Tibial nerve (tissue), 4 donors: ENCODE measurements around the gene MAP3K4. TPM values are rescaled to one million over a fixed set of nuclear protein-coding genes. Genes with fewer than 3 reads are reported as not detected.

Experiments
- DNase-seq, 2 donors: peaks; one replicate each; pipeline ENCODE4 v3.0.0-alpha.2; 2019; ENCODE audit warnings: low spot score in 2 of 2
- H3K27ac ChIP-seq, 4 donors: fragments of 200-600 bp; sonication (generic) in 3 of 4; one replicate each; pipeline ENCODE4 v1.5.1; 2017 to 2019; ENCODE audit warnings: mild to moderate bottlenecking in 1 of 4
- H3K27me3 ChIP-seq, 2 donors: fragments of 200-600 bp; sonication (generic) in 1 of 2; one replicate each; pipeline versions ENCODE4 v1.5.1 to v1.6.0; 2017 to 2019
- H3K36me3 ChIP-seq, 3 donors: fragments of 200-600 bp; sonication (generic); one replicate each; pipeline ENCODE4 v1.5.1; 2018 to 2019
- H3K4me1 ChIP-seq, 4 donors: fragments of 200-600 bp; sonication (generic) in 3 of 4; one replicate each; pipeline ENCODE4 v1.5.1; 2017 to 2019
- H3K4me3 ChIP-seq, 4 donors: fragments of 200-600 bp; sonication (generic) in 3 of 4; one replicate each; pipeline ENCODE4 v1.5.1; 2017 to 2019; ENCODE audit warnings: mild to moderate bottlenecking in 1 of 4, moderate library complexity in 1 of 4
- H3K9me3 ChIP-seq, 4 donors: fragments of 200-600 bp; sonication (generic) in 3 of 4; one replicate each; pipeline ENCODE4 v1.5.1; 2017 to 2019
- EP300 ChIP-seq, 2 donors: sonication (generic); formaldehyde crosslinking; IDR thresholded peaks; one replicate each; pipeline ENCODE4 v1.6.1; 2017; ENCODE audit warnings: antibody characterized with exemption in 2 of 2, mild to moderate bottlenecking in 1 of 2
- POLR2A ChIP-seq, 2 donors: fragments of 450-650 bp; IDR thresholded peaks; one replicate each; pipeline ENCODE4 v1.6.1; 2017; ENCODE audit warnings: antibody characterized with exemption in 2 of 2, mild to moderate bottlenecking in 2 of 2, moderate library complexity in 2 of 2
- WGBS, 2 donors: methylation state at CpG; one replicate each; pipeline ENCODE4 v1.1.5; 2018; 5-methylcytosine and 5-hydroxymethylcytosine counted together
- total RNA-seq, 4 donors: library from RNA; depleted of rRNA; stranded (reverse); fragments of >200 nt; gene quantifications; one replicate each; pipeline ENCODE4 v1.1.0, GENCODE V29; 2016
- TF ChIP-seq, protein P1 (sequence below), 5 experiments: fragments of 200-600 bp in 3 of 5; fragments of 450-650 bp in 2 of 5; sonication (generic) in 3 of 5; IDR thresholded peaks; one replicate each; pipeline ENCODE4 v1.5.1; 2016 to 2019; ENCODE audit warnings: antibody characterized with exemption in 5 of 5, mild to moderate bottlenecking in 3 of 5, moderate library complexity in 2 of 5

The MAP3K4 gene
- total RNA-seq, 4 donors from 2014 or later, result 42.9 to 63.0 (median 56.0) TPM

DNA sequence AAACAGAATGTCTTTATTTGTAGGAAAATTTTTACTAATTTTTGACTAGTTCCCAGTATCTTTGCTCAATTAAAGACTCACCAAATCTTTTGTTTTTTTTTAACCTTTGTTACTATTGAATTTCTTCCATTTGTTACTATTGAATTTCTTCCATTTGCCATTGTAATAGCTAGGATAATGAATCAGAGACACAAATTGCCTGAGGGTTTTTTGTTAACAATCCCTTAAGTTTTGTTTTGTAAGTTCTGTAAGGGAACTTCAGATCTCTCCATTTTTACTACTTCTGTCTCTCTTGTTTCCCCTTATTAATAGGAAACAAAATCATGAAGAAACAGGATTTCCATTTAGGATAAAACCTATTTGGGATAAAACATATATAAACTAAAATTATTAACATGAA lies 104.3 kb downstream of the MAP3K4 start:
- no peaks in the 10 kb centered on the region for H3K9me3 ChIP-seq
- no peaks in the 10 kb centered on the region for H3K27me3 ChIP-seq
- DNase-seq, result no peak
- peaks cover 3 to 78% (median 6%) of the 10 kb centered on the region in 3 donors for H3K36me3 ChIP-seq
- H3K27ac ChIP-seq, result no peak overlapping the region
- no peak for TF ChIP-seq POLR2A (IDR thresholded peaks at IDR 0.05)
- TF ChIP-seq EP300 (IDR thresholded peaks at IDR 0.05), result no peak
- no peak overlapping the region for H3K4me3 ChIP-seq
- no peaks in the 10 kb centered on the region for H3K4me1 ChIP-seq

GRCh38 chr6:161100072-161100471 lies 108.5 kb downstream of the MAP3K4 start:
- Histone ChIP-seq H3K9me3 (no peaks in the 10 kb centered on the region), H3K27ac (no peak overlapping the region), H3K36me3 (peaks cover 3 to 77% (median 11%) of the 10 kb centered on the region in 3 donors), H3K27me3 (no peaks in the 10 kb centered on the region), H3K4me3 (no peak overlapping the region), H3K4me1 (no peaks in the 10 kb centered on the region)
- WGBS, 2 donors, result 83 to 84% methylated on average over 8 of the region's 8 CpGs
- TF ChIP-seq EP300 (IDR thresholded peaks at IDR 0.05), result no peak
- TF ChIP-seq POLR2A (IDR thresholded peaks at IDR 0.05), result no peak
- TF ChIP-seq, protein P1, sequence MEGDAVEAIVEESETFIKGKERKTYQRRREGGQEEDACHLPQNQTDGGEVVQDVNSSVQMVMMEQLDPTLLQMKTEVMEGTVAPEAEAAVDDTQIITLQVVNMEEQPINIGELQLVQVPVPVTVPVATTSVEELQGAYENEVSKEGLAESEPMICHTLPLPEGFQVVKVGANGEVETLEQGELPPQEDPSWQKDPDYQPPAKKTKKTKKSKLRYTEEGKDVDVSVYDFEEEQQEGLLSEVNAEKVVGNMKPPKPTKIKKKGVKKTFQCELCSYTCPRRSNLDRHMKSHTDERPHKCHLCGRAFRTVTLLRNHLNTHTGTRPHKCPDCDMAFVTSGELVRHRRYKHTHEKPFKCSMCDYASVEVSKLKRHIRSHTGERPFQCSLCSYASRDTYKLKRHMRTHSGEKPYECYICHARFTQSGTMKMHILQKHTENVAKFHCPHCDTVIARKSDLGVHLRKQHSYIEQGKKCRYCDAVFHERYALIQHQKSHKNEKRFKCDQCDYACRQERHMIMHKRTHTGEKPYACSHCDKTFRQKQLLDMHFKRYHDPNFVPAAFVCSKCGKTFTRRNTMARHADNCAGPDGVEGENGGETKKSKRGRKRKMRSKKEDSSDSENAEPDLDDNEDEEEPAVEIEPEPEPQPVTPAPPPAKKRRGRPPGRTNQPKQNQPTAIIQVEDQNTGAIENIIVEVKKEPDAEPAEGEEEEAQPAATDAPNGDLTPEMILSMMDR (IDR thresholded peaks at IDR 0.05), result no peak
- DNase-seq, result no peak

DNA sequence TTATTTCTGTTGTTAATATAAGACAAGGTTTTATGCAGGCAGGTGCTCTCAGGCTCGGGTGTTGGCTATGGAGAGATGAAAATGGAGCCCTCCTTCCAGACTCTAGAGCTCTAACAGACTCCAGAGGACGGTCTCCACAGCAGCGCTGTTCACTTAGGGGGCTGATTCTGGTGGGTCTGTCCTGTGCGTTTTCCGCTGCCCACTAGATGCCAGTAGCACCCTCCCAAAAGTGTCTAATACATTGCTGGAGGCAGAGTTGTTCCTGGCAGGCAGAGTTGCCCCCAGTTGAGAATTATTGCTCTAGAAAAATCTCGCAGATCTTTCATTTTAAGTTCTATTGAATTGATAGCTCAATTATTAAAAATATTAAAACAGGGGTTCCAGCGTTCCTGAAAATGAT lies 109.9 kb downstream of the MAP3K4 start:
- TF ChIP-seq EP300 (IDR thresholded peaks at IDR 0.05), result no peak
- TF ChIP-seq, protein P1 (IDR thresholded peaks at IDR 0.05), result no peak
- TF ChIP-seq POLR2A (IDR thresholded peaks at IDR 0.05), result no peak
- peaks cover 3 to 86% (median 11%) of the 10 kb centered on the region in 3 donors for H3K36me3 ChIP-seq
- H3K9me3 ChIP-seq, result no peaks in the 10 kb centered on the region
- H3K4me1 ChIP-seq, result no peaks in the 10 kb centered on the region
- H3K27ac ChIP-seq, result no peak overlapping the region
- H3K4me3 ChIP-seq, result no peak overlapping the region
- DNase-seq, result no peak
- H3K27me3 ChIP-seq, result no peaks in the 10 kb centered on the region
- 74 to 83% methylated on average over 7 of the region's 7 CpGs for WGBS, 2 donors

- 91 to 95% methylated on average over 4 of the region's 4 CpGs for WGBS, 2 donors
- no peaks in the 10 kb centered on the region for H3K9me3 ChIP-seq
- no peaks in the 10 kb centered on the region for H3K4me1 ChIP-seq
- peaks cover 0 to 88% (median 21%) of the 10 kb centered on the region in 3 donors for H3K36me3 ChIP-seq
- no peaks in the 10 kb centered on the region for H3K27me3 ChIP-seq
- TF ChIP-seq, protein P1 (IDR thresholded peaks at IDR 0.05), result no peak
- no peak for TF ChIP-seq EP300 (IDR thresholded peaks at IDR 0.05)
- TF ChIP-seq POLR2A (IDR thresholded peaks at IDR 0.05), result no peak
- no peak overlapping the region for H3K27ac ChIP-seq
- DNase-seq, result no peak
- H3K4me3 ChIP-seq, result no peak overlapping the region
Measured at GRCh38 chr6:161103475-161103874, 111.9 kb downstream of the MAP3K4 start.

- no peak overlapping the region for H3K4me3 ChIP-seq
- DNase-seq, result no peak
- no peak overlapping the region for H3K27ac ChIP-seq
- H3K4me1 ChIP-seq, result no peaks in the 10 kb centered on the region
- no peaks in the 10 kb centered on the region for H3K27me3 ChIP-seq
- peaks cover 0 to 89% (median 21%) of the 10 kb centered on the region in 3 donors for H3K36me3 ChIP-seq
- TF ChIP-seq EP300 (IDR thresholded peaks at IDR 0.05) (no peak), POLR2A (IDR thresholded peaks at IDR 0.05) (no peak)
- TF ChIP-seq, protein P1 (IDR thresholded peaks at IDR 0.05), result no peak
- H3K9me3 ChIP-seq, result no peaks in the 10 kb centered on the region
Measured at GRCh38 chr6:161104966-161105365, 113.4 kb downstream of the MAP3K4 start.

- H3K27me3 ChIP-seq, result no peaks in the 10 kb centered on the region
- 95 to 96% methylated on average over 2 of the region's 2 CpGs for WGBS, 2 donors
- H3K36me3 ChIP-seq, result peaks cover 0 to 90% (median 21%) of the 10 kb centered on the region in 3 donors
Measured at GRCh38 chr6:161105408-161105807, 113.8 kb downstream of the MAP3K4 start.

More at GRCh38 chr6:161105408-161105807, 113.8 kb downstream of the MAP3K4 start:
- no peak overlapping the region for H3K27ac ChIP-seq
- no peaks in the 10 kb centered on the region for H3K9me3 ChIP-seq
- H3K4me1 ChIP-seq, result no peaks in the 10 kb centered on the region
- TF ChIP-seq POLR2A (IDR thresholded peaks at IDR 0.05) (no peak), EP300 (IDR thresholded peaks at IDR 0.05) (no peak)
- TF ChIP-seq, protein P1 (IDR thresholded peaks at IDR 0.05), result no peak
- H3K4me3 ChIP-seq, result no peak overlapping the region
- no peak for DNase-seq
